Astrocyte of the cerebellum (primary cell): Measurements from ENCODE around the gene OPCML.

Experiments
- DNase-seq: peaks from one replicate; pipeline ENCODE4 v3.0.0-alpha.2; 2011; ENCODE audit warnings: low read depth
- H3K4me3 ChIP-seq: 2 replicates; pipeline ENCODE4 v1.5.1; 2011; ENCODE audit warnings: mild to moderate bottlenecking, low read depth, low read length, moderate library complexity
- in situ Hi-C: cut with HindIII; loops from 2 replicates; pipeline ENCODE4 v1.10.0; 2017; ENCODE audit warnings: low sequenced_read_pairs
- TF ChIP-seq, protein P1 (sequence below): IDR thresholded peaks from 2 replicates; pipeline ENCODE4 v1.5.1; 2012; ENCODE audit warnings: low read length, low read depth, moderate library complexity, mild to moderate bottlenecking; ENCODE audit errors: missing control alignments

The OPCML gene

DNA sequence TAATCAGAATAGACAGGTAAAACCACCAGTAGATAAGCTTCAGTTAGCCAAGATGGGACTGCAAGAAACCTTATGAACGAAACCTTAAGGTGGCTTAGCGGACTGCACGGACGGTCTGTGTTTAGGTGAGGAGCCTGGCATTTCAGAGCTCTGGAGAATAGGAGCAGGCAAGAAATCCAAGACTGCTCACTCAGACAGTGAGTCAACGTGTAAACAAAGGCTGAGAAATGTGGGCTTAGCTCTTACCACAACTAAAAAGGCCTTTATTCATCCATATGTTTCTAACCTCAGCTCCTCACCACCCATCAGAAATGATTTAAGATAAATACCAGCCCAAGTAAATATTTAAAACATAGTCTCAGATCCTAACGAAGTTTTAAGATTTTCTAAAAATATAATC lies 657.7 kb downstream of the OPCML start:
- peak; percentile 81 for DNase-seq
- in situ Hi-C loops: no loop called here

DNA sequence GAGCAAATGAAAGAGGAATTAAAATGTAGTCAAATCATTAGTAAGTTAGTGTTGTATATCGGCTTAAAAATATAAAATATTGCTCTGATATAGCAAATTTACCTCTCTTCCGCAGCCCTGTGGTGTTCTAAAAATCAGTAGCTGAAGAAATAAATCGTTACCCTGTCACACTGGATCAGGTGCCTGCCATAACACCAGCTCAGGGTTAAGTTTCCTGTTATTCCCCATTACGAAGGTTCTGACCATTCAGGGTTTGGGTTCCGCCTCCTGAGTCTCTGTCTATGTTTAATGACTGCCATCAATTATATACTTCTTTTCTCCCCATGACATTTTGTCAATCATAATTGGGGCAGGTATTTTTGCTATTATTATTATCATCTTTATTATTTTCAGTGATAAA lies 658.5 kb downstream of the OPCML start:
- no peak overlapping the region for H3K4me3 ChIP-seq
- no peak for DNase-seq
- in situ Hi-C loops: no loop called here
- TF ChIP-seq, protein P1, sequence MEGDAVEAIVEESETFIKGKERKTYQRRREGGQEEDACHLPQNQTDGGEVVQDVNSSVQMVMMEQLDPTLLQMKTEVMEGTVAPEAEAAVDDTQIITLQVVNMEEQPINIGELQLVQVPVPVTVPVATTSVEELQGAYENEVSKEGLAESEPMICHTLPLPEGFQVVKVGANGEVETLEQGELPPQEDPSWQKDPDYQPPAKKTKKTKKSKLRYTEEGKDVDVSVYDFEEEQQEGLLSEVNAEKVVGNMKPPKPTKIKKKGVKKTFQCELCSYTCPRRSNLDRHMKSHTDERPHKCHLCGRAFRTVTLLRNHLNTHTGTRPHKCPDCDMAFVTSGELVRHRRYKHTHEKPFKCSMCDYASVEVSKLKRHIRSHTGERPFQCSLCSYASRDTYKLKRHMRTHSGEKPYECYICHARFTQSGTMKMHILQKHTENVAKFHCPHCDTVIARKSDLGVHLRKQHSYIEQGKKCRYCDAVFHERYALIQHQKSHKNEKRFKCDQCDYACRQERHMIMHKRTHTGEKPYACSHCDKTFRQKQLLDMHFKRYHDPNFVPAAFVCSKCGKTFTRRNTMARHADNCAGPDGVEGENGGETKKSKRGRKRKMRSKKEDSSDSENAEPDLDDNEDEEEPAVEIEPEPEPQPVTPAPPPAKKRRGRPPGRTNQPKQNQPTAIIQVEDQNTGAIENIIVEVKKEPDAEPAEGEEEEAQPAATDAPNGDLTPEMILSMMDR: no peak

More for the DNA sequence above, 657.7 kb downstream of the OPCML start:
- TF ChIP-seq, protein P1: no peak
- H3K4me3 ChIP-seq: no peak overlapping the region

DNA sequence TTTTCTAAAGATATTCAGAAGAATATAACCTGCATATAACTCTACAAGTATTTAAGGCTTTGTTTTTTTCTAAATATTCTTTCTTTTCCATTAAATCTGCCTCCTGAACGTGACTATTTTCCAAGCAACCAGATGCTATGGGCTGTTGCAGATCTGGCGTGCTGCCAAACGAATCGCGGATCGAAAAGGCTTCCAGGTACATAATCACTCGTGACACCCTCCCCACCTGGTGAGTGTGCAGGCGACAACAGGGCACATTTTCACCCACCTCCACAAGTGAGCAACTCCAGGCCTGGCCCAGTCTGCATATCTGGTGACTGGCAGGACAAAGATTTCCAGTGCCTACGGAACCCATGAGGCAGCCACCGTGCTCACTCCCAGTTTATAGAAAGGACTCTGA lies 660.1 kb downstream of the OPCML start:
- DNase-seq: no peak
- in situ Hi-C loops: no loop called here
- no peak overlapping the region for H3K4me3 ChIP-seq
- TF ChIP-seq, protein P1: no peak

DNA sequence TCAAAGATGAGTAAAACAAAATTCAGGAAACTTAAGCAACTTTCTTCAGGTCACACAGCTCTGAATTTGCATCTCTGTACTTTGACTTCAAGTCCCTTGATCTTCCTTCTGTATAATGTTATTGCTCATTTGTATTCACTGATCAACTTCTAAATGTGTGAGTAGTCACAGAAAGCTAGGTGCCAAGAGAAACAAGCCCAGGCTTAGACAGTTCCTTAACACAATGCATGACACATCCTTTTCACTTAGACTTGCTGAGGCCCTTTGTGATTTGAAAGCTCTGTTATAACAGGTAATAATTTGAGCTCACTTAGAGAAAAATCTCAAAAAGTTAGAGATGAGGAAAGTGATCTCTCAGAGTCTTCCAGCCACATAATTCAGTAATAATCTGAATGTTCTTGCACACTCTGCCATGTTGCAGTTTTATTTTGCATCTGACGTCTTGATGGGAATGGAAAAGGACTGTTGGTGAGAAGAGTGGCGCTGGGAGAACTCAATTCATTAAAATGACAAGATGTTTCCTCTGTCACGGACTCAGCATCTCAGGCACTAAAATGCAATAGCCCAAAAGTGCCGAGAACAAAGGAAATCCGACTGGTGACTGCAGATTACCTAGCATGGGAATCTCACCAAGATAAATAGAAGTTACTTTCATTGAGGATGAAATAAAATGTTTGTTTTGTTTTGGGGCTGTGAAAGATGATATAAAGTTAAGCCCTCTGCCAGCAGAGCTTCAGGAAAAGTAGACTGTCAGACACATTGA lies 665.3 kb downstream of the OPCML start:
- DNase-seq: peak; percentile 34
- in situ Hi-C loops: no loop called here
- H3K4me3 ChIP-seq: no peak overlapping the region
- TF ChIP-seq, protein P1: no peak

DNA sequence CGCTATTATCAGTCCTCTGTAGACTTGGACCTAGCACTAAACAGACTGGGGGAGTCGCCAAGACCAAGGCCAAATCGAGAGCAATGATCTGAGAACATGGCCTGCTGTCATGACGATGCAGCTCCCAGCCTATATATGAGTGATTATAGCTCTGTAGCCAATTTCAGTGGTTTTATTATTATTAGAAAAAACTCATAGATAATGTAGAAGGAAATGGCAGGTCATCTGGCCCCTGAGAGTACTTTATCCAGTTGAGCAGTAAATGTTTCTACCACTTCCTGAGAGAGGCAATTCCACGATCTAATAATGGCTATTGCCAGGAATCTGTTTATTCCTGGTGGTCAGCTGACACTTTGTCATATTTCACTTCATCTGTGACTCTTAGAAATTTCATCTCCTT lies 666.7 kb downstream of the OPCML start:
- H3K4me3 ChIP-seq: no peak overlapping the region
- TF ChIP-seq, protein P1: no peak
- DNase-seq: no peak
- in situ Hi-C loops: no loop called here

DNA sequence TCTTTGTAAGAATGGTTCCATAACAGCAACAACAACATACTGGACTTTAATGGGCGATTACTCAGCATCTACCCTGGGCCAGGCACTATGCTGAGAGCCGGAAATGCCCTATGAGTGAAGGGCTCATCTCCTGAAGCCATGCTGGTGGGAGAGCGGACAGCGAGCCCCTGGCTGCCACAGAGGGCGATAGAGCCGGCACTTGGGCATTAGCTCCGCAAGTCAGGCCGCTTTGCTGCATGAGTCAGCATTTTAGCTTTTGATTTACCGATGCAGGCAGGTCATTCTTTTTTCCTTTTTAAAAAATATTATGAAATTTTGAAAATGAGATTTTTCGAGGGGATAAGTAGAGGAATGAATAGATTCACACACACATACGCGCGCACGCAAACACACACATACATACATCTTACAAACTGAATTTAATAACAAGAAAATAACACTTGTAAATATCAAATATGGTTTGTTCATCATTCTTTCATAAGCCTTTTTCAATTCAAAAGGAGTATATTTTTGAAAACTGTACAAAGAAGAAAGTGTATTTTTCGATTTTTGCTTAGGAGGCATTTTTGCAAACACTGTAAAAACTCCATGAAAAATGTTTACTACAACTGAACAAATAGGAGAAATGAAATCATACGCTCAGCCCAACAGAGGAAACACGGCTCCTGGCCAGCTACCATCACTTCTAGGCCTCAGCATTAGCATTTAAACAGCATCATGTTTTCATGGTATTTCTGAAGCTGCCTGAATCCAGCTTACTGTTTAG lies 667.3 kb downstream of the OPCML start:
- TF ChIP-seq, protein P1: no peak
- no peak for DNase-seq
- in situ Hi-C loops: no loop called here
- H3K4me3 ChIP-seq: no peak overlapping the region
